Measurements from ENCODE around the gene ZNF212.
"Not testable (repeated sequence)": the region's sequence is repeated elsewhere in the genome, so short reads cannot be mapped to it uniquely, and the experiment has no call there.

ZNF212 gene

GRCh38 chr7:149257146-149257545, 17.7 kb downstream of the ZNF212 start:
- Histone ChIP-seq H3K4me1 (ENCODE audit: control insufficient read depth in 1 of 2, insufficient read depth in 2 of 2, low read length in 2 of 2) (no peaks in the 10 kb centered on the region), H3K36me3 (ENCODE audit: control insufficient read depth in 1 of 2, insufficient read depth in 2 of 2, low read length in 2 of 2) (peaks cover 33 to 45% of the 10 kb centered on the region in 2 donors), H3K4me3 (ENCODE audit: low read depth in 1 of 2, low read length in 2 of 2) (no peak overlapping the region), H3K27ac (ENCODE audit: low read length) (no peak overlapping the region), H3K9me3 (ENCODE audit: control insufficient read depth in 1 of 2, low read length in 2 of 2) (no peaks in the 10 kb centered on the region), H3K27me3 (ENCODE audit: low read depth, low read length) (no peaks in the 10 kb centered on the region)

GRCh38 chr7:149261316-149261828, 21.9 kb downstream of the ZNF212 start:
- H3K36me3 ChIP-seq (ENCODE audit: control insufficient read depth in 1 of 2, insufficient read depth in 2 of 2, low read length in 2 of 2): peaks cover 0 to 19% of the 10 kb centered on the region in 2 donors
- H3K27me3 ChIP-seq (ENCODE audit: low read depth, low read length): no peaks in the 10 kb centered on the region
- H3K9me3 ChIP-seq (ENCODE audit: control insufficient read depth in 1 of 2, low read length in 2 of 2): no peaks in the 10 kb centered on the region
- peak overlapping the region; percentile 52 to 63 for H3K4me3 ChIP-seq (ENCODE audit: low read depth in 1 of 2, low read length in 2 of 2)
- H3K4me1 ChIP-seq (ENCODE audit: control insufficient read depth in 1 of 2, insufficient read depth in 2 of 2, low read length in 2 of 2): peaks cover 0 to 8% of the 10 kb centered on the region in 2 donors
- peak overlapping the region; percentile 75 for H3K27ac ChIP-seq (ENCODE audit: low read length)

- peaks cover 0 to 8% of the 10 kb centered on the region in 2 donors for H3K4me1 ChIP-seq (ENCODE audit: control insufficient read depth in 1 of 2, insufficient read depth in 2 of 2, low read length in 2 of 2)
- H3K27ac ChIP-seq (ENCODE audit: low read length): peak within 1 kb of the TSS; percentile 75
- H3K27me3 ChIP-seq (ENCODE audit: low read depth, low read length): no peaks in the 10 kb centered on the region
- H3K9me3 ChIP-seq (ENCODE audit: control insufficient read depth in 1 of 2, low read length in 2 of 2): no peaks in the 10 kb centered on the region
- peak within 1 kb of the TSS; percentile 52 to 63 for H3K4me3 ChIP-seq (ENCODE audit: low read depth in 1 of 2, low read length in 2 of 2)
- H3K36me3 ChIP-seq (ENCODE audit: control insufficient read depth in 1 of 2, insufficient read depth in 2 of 2, low read length in 2 of 2): peaks cover 3 to 23% of the 10 kb centered on the region in 2 donors
Measured at GRCh38 chr7:149261829-149262617, 22.6 kb downstream of the ZNF212 start, which contains the start of gene ZNF783. ZNF783 (plus strand) TSS chr7:149262196; CDS start chr7:149262334, 138 bp downstream.

GRCh38 chr7:149266451-149266850, 27.0 kb downstream of the ZNF212 start:
- Histone ChIP-seq H3K9me3 (ENCODE audit: control insufficient read depth in 1 of 2, low read length in 2 of 2) (no peaks in the 10 kb centered on the region), H3K27me3 (ENCODE audit: low read depth, low read length) (no peaks in the 10 kb centered on the region), H3K4me3 (ENCODE audit: low read depth in 1 of 2, low read length in 2 of 2) (no peak overlapping the region), H3K27ac (ENCODE audit: low read length) (no peak overlapping the region), H3K36me3 (ENCODE audit: control insufficient read depth in 1 of 2, insufficient read depth in 2 of 2, low read length in 2 of 2) (peaks cover 14 to 53% of the 10 kb centered on the region in 2 donors), H3K4me1 (ENCODE audit: control insufficient read depth in 1 of 2, insufficient read depth in 2 of 2, low read length in 2 of 2) (peaks cover 0 to 8% of the 10 kb centered on the region in 2 donors)

GRCh38 chr7:149267733-149268132, 28.3 kb downstream of the ZNF212 start:
- no peak overlapping the region for H3K27ac ChIP-seq (ENCODE audit: low read length)
- peaks cover 0 to 8% of the 10 kb centered on the region in 2 donors for H3K4me1 ChIP-seq (ENCODE audit: control insufficient read depth in 1 of 2, insufficient read depth in 2 of 2, low read length in 2 of 2)
- H3K27me3 ChIP-seq (ENCODE audit: low read depth, low read length): no peaks in the 10 kb centered on the region
- no peaks in the 10 kb centered on the region for H3K9me3 ChIP-seq (ENCODE audit: control insufficient read depth in 1 of 2, low read length in 2 of 2)
- H3K4me3 ChIP-seq (ENCODE audit: low read depth in 1 of 2, low read length in 2 of 2): no peak overlapping the region
- H3K36me3 ChIP-seq (ENCODE audit: control insufficient read depth in 1 of 2, insufficient read depth in 2 of 2, low read length in 2 of 2): peaks cover 14 to 62% of the 10 kb centered on the region in 2 donors

- H3K27me3 ChIP-seq (ENCODE audit: low read depth, low read length); H3K27ac ChIP-seq (ENCODE audit: low read length); H3K9me3 ChIP-seq (ENCODE audit: control insufficient read depth in 1 of 2, low read length in 2 of 2); H3K4me3 ChIP-seq (ENCODE audit: low read depth in 1 of 2, low read length in 2 of 2); H3K4me1 ChIP-seq (ENCODE audit: control insufficient read depth in 1 of 2, insufficient read depth in 2 of 2, low read length in 2 of 2): not testable (repeated sequence)
- peaks cover 30 to 69% of the 10 kb centered on the region in 2 donors for H3K36me3 ChIP-seq (ENCODE audit: control insufficient read depth in 1 of 2, insufficient read depth in 2 of 2, low read length in 2 of 2)
Measured at GRCh38 chr7:149274424-149274823, 35.0 kb downstream of the ZNF212 start.

GRCh38 chr7:149277871-149278270, 38.4 kb downstream of the ZNF212 start:
- Histone ChIP-seq H3K36me3 (ENCODE audit: control insufficient read depth in 1 of 2, insufficient read depth in 2 of 2, low read length in 2 of 2) (peaks cover 29 to 76% of the 10 kb centered on the region in 2 donors), H3K27me3 (ENCODE audit: low read depth, low read length) (no peaks in the 10 kb centered on the region)

GRCh38 chr7:149278396-149278795, 38.9 kb downstream of the ZNF212 start:
- H3K27ac ChIP-seq (ENCODE audit: low read length): no peak overlapping the region
- no peaks in the 10 kb centered on the region for H3K4me1 ChIP-seq (ENCODE audit: control insufficient read depth in 1 of 2, insufficient read depth in 2 of 2, low read length in 2 of 2)
- H3K27me3 ChIP-seq (ENCODE audit: low read depth, low read length): no peaks in the 10 kb centered on the region
- no peak overlapping the region for H3K4me3 ChIP-seq (ENCODE audit: low read depth in 1 of 2, low read length in 2 of 2)
- peaks cover 0 to 3% of the 10 kb centered on the region in 2 donors for H3K9me3 ChIP-seq (ENCODE audit: control insufficient read depth in 1 of 2, low read length in 2 of 2)
- peaks cover 29 to 71% of the 10 kb centered on the region in 2 donors for H3K36me3 ChIP-seq (ENCODE audit: control insufficient read depth in 1 of 2, insufficient read depth in 2 of 2, low read length in 2 of 2)

More at GRCh38 chr7:149277871-149278270, 38.4 kb downstream of the ZNF212 start:
- Histone ChIP-seq H3K4me3 (ENCODE audit: low read depth in 1 of 2, low read length in 2 of 2) (no peak overlapping the region), H3K27ac (ENCODE audit: low read length) (no peak overlapping the region), H3K9me3 (ENCODE audit: control insufficient read depth in 1 of 2, low read length in 2 of 2) (peaks cover 0 to 3% of the 10 kb centered on the region in 2 donors), H3K4me1 (ENCODE audit: control insufficient read depth in 1 of 2, insufficient read depth in 2 of 2, low read length in 2 of 2) (no peaks in the 10 kb centered on the region)

GRCh38 chr7:149279111-149279743, 39.8 kb downstream of the ZNF212 start:
- peaks cover 0 to 3% of the 10 kb centered on the region in 2 donors for H3K9me3 ChIP-seq (ENCODE audit: control insufficient read depth in 1 of 2, low read length in 2 of 2)
- H3K27ac ChIP-seq (ENCODE audit: low read length): no peak overlapping the region
- no peak overlapping the region for H3K4me3 ChIP-seq (ENCODE audit: low read depth in 1 of 2, low read length in 2 of 2)
- H3K27me3 ChIP-seq (ENCODE audit: low read depth, low read length): no peaks in the 10 kb centered on the region
- H3K4me1 ChIP-seq (ENCODE audit: control insufficient read depth in 1 of 2, insufficient read depth in 2 of 2, low read length in 2 of 2): no peaks in the 10 kb centered on the region
- peaks cover 29 to 67% of the 10 kb centered on the region in 2 donors for H3K36me3 ChIP-seq (ENCODE audit: control insufficient read depth in 1 of 2, insufficient read depth in 2 of 2, low read length in 2 of 2)

- Histone ChIP-seq H3K9me3 (ENCODE audit: control insufficient read depth in 1 of 2, low read length in 2 of 2) (no peaks in the 10 kb centered on the region), H3K27ac (ENCODE audit: low read length) (no peak overlapping the region), H3K36me3 (ENCODE audit: control insufficient read depth in 1 of 2, insufficient read depth in 2 of 2, low read length in 2 of 2) (peaks cover 29 to 62% of the 10 kb centered on the region in 2 donors), H3K4me3 (ENCODE audit: low read depth in 1 of 2, low read length in 2 of 2) (no peak overlapping the region), H3K4me1 (ENCODE audit: control insufficient read depth in 1 of 2, insufficient read depth in 2 of 2, low read length in 2 of 2) (peaks cover 0 to 4% of the 10 kb centered on the region in 2 donors), H3K27me3 (ENCODE audit: low read depth, low read length) (no peaks in the 10 kb centered on the region)
Measured at GRCh38 chr7:149280151-149280550, 40.7 kb downstream of the ZNF212 start.

Data from muscle layer of duodenum (tissue), 2 donors.